Loucy (cell line): ENCODE measurements around the gene ZNF438.

Experiments
- EZH2phosphoT487 ChIP-seq: fragments of 200-600 bp; IDR thresholded peaks from 2 replicates; pipeline ENCODE4 v1.6.1; 2018; ENCODE audit warnings: antibody characterized with exemption, mild to moderate bottlenecking, moderate library complexity, borderline replicate concordance
- TF ChIP-seq, protein P1 (sequence below): fragments of 200-600 bp; sonication (generic); conservative IDR thresholded peaks from 2 replicates; pipeline ENCODE4 v1.5.1; 2014; ENCODE audit warnings: mild to moderate bottlenecking, antibody characterized with exemption, low read length

DNA sequence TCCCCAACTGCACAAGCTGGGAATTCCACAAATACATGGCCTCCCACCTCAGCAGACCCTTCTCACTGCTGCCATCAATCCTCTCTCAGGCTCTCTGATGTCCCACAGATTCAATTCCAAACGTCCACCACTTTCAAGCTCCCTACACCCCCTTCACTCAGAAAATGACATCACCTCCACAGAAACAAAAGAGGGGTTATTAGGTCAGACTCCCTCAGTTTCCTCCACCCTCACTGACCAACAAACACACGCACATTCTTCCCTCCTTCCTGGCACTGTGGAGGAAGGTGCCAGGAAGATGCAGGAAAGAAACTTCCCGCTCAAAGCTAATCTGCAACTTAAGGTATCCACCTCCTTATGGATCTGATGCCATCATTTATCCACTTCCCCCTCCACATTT lies 18.3 kb downstream of the ZNF438 start:
- TF ChIP-seq, protein P1, sequence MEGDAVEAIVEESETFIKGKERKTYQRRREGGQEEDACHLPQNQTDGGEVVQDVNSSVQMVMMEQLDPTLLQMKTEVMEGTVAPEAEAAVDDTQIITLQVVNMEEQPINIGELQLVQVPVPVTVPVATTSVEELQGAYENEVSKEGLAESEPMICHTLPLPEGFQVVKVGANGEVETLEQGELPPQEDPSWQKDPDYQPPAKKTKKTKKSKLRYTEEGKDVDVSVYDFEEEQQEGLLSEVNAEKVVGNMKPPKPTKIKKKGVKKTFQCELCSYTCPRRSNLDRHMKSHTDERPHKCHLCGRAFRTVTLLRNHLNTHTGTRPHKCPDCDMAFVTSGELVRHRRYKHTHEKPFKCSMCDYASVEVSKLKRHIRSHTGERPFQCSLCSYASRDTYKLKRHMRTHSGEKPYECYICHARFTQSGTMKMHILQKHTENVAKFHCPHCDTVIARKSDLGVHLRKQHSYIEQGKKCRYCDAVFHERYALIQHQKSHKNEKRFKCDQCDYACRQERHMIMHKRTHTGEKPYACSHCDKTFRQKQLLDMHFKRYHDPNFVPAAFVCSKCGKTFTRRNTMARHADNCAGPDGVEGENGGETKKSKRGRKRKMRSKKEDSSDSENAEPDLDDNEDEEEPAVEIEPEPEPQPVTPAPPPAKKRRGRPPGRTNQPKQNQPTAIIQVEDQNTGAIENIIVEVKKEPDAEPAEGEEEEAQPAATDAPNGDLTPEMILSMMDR: no peak
- no peak for TF ChIP-seq EZH2phosphoT487
